PFSK-1 (cell line): ENCODE data around the gene HUS1B.

Source experiments
- POLR2AphosphoS5 ChIP-seq: IDR thresholded peaks from 2 replicates; pipeline ENCODE4 v1.6.1; 2012; ENCODE audit warnings: low read depth, mild to moderate bottlenecking, control low read depth, low read length, moderate library complexity
- TF ChIP-seq, protein P1 (sequence below), 2 experiments: IDR thresholded peaks; 2 replicates each; pipeline versions ENCODE4 v1.6.1 to v1.8.0; 2011 to 2012; ENCODE audit warnings: low read depth in 2 of 2, low read length in 2 of 2, control low read depth in 1 of 2, inconsistent platforms in 1 of 2, mild to moderate bottlenecking in 1 of 2, moderate library complexity in 1 of 2; ENCODE audit not compliant: insufficient read depth in 1 of 2

DNA sequence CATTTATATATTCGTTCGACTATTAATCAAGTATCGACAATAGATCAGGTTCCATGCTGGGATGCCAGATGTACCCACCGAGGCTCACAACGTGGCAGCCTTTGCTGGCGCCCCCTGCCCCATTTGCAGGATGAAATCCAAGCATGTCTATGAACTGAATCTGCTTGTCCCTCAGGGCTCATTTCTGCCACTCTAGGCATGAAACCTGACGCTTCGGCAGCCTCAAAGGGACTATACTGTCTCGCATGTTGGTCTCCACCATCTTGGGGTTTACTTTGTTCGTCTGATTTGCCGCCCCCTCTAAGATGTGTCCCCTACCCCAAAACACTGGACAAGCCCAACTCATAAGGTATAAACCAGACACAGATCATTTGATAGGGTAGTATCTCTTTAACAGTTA lies 36.7 kb downstream of the HUS1B start:
- no peak for TF ChIP-seq POLR2AphosphoS5
- TF ChIP-seq, protein P1, sequence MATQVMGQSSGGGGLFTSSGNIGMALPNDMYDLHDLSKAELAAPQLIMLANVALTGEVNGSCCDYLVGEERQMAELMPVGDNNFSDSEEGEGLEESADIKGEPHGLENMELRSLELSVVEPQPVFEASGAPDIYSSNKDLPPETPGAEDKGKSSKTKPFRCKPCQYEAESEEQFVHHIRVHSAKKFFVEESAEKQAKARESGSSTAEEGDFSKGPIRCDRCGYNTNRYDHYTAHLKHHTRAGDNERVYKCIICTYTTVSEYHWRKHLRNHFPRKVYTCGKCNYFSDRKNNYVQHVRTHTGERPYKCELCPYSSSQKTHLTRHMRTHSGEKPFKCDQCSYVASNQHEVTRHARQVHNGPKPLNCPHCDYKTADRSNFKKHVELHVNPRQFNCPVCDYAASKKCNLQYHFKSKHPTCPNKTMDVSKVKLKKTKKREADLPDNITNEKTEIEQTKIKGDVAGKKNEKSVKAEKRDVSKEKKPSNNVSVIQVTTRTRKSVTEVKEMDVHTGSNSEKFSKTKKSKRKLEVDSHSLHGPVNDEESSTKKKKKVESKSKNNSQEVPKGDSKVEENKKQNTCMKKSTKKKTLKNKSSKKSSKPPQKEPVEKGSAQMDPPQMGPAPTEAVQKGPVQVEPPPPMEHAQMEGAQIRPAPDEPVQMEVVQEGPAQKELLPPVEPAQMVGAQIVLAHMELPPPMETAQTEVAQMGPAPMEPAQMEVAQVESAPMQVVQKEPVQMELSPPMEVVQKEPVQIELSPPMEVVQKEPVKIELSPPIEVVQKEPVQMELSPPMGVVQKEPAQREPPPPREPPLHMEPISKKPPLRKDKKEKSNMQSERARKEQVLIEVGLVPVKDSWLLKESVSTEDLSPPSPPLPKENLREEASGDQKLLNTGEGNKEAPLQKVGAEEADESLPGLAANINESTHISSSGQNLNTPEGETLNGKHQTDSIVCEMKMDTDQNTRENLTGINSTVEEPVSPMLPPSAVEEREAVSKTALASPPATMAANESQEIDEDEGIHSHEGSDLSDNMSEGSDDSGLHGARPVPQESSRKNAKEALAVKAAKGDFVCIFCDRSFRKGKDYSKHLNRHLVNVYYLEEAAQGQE (IDR thresholded peaks at IDR 0.05; ENCODE audit: insufficient read depth in 1 of 2, low read depth in 2 of 2, low read length in 2 of 2) = no peak
